Kidney tubule cell (primary cell): ENCODE data around the gene SUPT20H.
A peak's percentile ranks its signal among the peaks of the same experiment; 100 is the strongest.

ENCODE experiments used
- DNase-seq: peaks from one replicate; pipeline ENCODE4 v3.0.0-alpha.2; 2018; ENCODE audit warnings: low spot score

SUPT20H gene

DNA sequence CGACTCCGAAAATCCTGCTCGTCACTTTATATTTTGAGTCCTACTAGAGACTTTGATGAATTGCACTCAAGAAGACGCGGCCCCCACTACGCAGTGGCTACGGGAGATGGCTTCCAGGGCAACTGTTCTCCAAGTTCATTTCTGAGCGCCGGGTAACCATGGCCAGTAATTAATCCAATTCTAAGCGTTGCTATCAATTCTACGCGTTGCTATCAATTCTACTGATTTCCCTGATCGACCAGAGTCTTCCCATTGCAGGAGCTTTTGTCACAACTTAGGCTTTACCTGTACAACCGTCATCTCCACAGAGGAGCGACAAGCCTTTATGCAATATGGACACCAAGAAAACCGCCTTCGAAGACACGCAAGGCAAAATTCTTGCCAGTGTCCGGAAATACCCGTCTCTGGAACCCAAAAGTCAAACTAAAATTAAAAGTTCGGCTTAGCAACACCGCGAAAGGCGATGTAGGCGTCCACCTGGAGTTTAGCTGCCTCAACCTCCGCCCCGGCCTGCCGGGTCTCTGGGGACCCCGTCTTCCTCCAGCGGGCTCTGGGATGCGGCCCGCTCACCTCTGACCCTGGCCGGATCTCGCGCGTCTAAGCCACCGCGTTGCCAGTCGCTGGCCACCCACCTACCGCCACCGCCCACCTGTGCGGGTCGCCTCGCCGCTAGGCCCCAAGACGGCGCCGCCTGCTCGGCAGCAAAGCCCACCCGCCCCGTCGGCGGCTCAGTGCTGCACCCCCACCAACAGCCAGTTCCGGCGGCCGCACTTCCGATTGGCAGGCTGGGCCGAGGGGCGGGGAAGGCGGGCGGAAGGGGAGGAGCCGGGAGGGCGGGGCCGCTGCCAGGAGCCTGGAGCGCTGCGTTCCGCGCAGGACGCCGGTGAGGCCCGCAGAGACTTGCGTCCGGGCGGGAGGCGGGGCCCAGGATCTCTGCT, at the start of gene SUPT20H:
TSS of gene SUPT20H (minus strand) at position 779 of the 938 bp plus-strand sequence. CDS start 8,198 bp downstream, outside the sequence.
- peak; percentile 93 for DNase-seq

DNA sequence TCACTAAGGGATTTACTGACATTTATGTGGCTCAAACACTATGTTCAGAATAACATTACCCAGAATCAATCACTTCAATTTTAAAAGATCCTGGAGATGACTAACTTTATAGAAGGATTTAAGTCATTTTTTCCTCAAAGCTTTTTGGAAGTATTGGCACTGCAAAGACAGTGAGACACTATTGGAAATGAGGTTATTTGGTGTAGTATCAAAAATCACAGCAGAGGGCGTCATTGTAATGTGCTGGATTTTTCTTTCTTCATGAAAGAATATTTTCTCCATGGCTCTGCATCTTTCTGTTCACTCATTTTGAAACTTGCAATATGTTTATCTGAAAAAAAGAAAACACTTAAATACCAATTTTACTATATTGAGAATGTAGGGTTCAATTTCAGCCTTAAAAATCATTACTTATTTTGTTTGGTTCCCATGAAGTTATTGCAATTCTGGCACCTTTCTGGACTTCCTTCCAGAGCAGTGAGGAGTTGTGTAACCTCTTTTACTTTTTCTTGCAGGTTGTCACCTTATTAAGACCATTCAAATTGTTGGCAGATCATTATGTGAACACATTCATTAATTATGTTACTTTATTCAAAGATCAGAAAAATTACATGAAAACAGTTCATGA, 49.7 kb upstream of the SUPT20H start:
- peak; percentile 34 for DNase-seq

DNA sequence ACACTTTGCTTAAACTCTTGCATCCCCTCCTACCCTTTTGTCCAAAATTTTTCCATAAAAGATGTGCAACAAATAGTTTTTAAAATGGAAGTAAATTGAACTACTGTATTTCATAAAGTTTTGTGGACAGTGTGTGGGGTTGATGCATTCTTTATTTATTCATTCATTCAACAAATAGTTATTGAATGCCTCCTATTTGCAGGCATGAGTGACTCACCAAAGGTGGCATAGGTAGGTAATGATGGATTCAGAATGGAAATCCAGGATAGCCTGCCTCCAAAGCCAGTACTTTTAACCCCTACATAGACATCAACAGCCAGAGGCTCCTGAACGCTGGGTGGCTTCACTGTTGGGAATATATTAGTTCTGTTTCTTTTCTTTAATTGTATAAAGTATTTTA, 48.4 kb upstream of the SUPT20H start:
- no peak for DNase-seq

DNA sequence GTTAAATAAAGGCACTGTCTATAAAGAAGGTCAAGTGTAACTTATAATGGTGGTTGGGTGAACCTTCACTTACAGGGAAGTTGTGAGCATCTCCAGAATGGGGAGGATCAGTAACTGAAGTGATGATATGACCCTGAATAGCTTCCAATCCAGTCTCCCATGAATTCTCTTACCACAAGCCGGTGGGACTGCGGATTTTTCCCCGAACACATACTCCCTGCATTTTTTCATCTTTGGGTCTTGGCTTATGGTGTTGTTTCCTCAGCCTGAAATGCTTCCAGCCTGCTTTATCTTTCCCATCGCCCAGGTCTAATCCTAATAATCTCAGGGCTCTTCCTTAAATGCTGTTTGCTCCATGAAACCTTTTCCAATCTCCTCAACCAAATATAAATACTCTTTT, 48.0 kb upstream of the SUPT20H start:
- DNase-seq: no peak

DNA sequence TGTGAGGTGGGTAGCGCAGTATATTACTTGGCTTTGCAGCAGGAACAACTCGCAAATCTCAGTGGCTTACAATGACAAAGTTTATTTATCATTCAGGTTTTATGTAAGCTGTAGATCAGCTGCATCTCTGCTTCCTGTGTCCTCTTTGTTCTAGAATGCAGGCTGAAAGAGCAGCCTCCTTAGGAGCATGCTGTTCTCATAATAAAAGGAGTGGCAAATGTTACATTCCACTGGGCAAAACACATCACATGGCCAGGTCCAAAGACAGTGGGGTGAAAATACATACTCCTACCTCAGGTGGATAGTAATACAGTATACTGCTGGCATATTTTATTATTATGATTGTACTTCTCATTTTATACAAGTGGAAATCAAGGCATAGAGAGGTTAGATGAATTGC, 47.2 kb upstream of the SUPT20H start:
- DNase-seq: no peak

DNA sequence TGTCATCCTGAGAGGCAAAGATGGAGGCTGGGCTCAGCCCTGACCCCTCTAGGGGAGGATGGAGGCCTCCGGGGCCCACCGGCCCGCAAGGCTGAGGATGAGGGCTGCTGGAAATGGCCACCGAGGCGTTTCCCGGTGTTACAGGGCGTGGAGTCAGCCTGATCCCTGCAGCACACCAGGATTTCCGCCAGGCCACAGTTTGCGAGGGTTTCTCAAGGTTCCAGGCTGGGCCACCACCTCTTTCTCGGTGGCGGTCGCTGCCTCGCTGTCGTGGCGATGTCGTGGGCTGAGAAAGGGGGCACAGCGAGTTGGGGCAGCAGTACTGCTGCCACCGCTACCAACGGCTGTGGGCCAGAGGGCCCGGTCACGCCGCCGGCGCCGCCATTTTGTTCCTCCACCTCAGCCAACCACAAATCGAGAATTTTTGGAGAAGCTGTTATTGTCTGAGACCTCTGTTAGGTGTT, 45.8 kb upstream of the SUPT20H start, which contains the start of gene CSNK1A1L:
TSS of gene CSNK1A1L (minus strand) at position 414 of the 464 bp plus-strand sequence. CDS start at position 6, 408 bp downstream.
- no peak for DNase-seq

DNA sequence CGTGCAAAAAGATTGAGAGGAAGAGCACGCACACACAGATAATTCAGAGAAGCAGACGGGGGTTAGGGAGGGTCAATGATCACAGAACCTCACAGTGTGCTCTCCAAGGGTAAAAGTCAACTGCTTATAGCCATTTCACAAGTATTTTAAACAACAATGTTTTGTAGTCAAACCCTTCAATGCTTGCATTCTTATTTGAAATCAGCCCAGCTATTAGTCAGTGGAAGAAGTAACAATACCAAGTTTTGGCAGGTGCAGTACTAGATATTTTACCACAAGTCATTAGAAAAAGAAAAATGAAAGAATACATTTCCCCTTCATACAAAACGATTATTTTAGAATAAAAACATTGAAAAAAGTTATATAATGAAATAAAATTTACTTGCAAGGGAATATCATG, 43.4 kb upstream of the SUPT20H start:
- no peak for DNase-seq

DNA sequence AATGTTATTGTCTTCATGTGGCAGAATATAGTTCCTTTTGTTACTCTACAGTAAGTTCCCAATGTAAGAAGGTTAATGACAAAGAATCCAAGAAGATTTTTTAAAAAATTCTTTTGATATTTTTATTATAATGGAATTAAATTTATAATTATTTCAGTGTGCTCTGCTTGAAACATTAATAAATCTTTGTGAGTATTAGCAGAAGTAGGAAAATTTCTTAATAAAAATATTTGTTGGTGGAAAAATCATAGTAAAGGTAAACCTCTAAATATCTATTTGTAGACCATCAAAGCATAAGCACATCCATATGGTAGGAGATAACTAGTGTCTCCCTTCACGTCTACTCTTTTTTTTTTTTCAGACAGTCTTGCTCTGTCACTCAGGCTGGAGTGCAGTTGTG, 41.7 kb upstream of the SUPT20H start:
- DNase-seq: no peak

DNA sequence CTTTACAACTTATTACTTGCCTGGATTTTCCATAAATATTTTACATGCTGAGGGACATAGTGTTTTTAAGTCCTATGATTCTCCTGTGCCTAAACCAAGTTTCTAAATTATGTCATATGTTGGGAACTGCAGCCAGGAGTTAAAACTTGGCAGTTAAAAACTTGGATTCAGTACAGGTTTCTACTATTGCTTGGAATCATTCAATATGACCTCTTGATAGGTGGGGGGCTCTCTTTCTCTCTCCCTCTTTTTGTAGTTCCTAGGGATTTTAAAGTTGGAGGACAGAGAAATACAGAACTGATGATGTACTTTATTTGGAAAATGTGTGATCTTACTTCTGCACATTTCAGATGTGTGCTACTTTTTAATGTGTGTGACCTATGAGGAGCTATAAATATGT, 41.2 kb upstream of the SUPT20H start:
- DNase-seq: no peak

DNA sequence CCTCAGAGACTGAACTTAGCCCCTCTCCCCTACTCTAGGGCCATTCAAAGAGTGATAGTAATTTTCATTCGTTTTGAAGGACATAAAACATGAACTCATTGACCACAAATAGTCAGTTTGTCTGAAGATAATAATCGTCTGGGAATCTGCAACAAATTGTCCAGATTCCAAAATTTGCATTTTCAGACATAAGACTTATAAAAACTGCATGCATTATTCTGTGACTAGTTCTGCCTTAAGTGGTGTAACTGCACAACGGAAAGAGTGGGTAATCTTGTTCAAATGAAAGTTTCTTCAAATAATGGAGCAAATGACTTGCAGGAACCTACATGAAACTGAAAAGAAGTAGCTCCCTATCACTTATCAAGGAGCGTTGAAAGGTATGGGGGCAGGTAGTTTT, 37.6 kb upstream of the SUPT20H start:
- DNase-seq: no peak

DNA sequence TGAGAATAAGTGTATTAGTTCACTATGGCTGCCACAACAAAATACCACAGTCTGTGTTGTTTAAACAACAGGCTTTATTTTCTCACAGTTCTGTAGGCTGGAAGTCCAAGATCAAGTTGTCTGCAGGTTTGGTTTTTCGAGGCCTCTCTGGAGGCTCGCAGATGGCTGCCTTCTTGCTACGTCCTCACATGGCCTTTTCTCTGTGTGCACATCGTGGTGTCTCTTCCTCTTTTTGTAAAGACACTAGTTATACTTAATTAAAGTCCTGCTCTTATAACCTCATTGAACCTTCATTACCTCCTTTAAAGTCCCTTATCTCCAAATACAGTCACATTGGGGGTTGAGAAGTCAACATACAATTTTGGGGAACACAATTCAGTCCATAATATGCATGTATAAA, 35.4 kb upstream of the SUPT20H start:
- no peak for DNase-seq

DNA sequence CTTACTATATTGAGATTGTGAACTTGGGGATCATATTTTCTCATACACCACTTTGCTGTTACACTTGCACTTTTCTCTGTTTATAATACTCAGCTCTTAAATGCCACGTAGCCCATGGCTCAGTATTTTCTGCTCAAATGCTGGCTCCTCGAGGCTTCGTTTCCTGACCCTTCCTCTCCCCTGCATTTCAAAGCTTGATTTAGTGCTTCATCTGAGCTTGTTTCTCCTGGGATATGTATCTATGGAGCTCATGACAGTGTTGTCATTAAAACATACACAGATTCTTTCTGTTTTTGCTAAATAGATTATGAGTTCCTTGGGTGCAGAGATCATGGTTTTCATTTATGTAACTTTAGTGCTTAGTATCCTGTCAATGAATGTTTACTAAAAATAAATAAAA, 34.6 kb upstream of the SUPT20H start:
- DNase-seq: no peak

DNA sequence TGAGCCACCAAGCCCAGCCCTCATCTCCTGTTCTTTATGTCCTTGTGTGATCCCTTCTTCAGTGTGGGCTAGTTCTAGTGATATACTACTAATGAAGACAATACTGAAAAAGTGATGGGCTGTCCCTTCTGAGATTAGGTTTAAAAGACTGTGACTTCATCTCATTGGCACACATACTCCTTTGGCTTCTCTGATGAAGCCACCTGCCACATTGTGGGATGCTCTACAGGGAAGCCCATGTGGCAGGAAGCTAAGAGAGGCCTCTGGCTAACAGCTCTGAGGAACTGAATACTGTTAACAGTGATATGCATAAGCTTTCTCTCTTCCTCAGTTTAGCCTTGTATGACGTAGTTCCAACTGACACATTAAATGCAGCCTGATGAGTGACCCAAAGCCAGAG, 32.3 kb upstream of the SUPT20H start:
- DNase-seq: no peak

DNA sequence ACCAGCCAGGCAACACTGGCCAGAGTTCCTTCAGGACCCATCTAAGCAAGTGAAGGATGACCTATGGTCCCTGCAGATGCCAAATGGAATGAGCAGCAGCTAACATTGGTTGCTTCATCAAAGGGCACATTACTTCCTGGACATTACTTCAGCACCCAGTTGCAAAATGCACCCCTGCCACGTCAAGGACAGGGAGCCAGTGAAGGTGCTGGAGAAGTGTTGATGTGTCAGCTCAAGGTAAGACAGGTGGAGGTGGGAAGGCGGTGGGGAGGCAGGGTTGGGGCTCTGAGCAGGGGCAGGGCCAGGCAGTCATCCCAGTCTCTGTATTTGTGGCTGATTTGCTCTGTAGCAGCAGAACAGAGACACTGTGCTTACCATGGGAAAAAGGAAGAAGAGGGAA, 31.4 kb upstream of the SUPT20H start:
- no peak for DNase-seq

DNA sequence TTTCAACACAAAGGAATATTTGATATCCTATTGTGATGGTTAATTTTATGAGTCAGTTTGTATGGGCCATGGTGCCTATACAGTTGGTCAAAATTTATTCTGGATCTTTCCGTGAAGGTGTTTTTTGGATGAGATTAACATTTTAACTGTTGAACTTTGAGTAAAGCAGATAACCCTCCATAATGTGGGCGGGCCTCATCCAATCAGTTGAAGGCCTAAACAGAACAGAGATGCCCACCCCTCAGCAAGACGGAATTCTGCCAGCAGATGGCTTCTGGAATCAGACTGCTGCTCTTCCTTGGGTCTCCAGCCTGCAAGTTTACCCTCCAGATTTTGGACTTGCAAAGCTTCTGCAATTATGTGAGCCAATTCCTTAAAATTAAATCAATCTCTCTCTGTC, 30.0 kb upstream of the SUPT20H start:
- DNase-seq: no peak

DNA sequence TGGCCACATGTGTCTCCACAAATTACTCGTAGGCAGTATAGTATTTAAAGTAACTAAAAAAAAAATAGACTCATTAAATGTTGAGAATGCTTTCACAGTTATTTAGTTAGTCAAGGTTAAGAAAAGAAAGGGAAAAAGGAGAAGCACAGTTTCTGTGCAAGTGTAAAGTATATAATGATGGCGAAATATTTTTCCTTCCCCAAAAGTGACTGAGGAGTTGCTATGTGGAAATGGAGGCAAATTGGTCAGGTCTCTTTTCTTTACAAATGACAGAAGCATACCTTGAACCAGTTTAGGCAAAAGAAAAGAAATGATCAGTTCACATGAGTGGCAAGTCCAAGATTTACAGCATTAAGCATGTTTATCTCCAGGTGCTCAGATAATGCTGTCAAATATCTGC, 28.0 kb upstream of the SUPT20H start:
- no peak for DNase-seq

DNA sequence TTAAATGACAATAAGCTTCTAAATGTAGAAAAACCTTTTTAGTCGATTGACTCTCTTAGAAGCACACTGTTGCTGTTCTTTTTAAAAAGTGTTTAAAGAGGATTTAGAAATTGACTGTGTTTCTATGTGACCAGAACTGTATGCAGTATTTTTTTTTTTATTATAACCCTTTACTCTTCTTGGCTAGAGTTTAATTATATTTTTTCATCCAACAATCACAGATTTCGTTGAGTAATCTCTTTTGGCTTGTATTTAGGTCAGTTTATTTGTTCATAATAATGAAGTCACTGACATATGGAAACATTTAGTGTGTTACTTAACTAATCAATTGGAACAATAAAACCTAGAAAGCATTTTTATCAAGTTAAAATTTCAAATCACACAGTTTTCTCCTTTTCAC, 26.1 kb upstream of the SUPT20H start:
- no peak for DNase-seq

DNA sequence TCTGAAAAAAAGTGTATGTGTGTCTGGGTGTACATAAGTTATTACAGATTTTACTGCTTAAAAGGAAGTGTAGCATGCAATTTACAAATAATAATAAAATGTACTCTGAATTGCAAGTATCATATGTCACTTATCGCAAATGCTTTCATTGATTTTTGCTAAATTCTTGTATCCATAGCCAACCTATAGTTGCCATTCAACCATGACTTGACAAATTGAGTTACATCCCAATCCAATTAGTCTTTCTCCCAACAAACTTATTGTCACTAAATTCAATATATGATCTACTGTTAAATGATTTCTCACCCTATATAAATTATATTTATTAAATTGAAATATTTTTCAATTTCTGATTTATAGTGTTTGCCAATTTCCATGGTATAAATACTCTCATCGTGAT, 17.3 kb upstream of the SUPT20H start:
- no peak for DNase-seq

DNA sequence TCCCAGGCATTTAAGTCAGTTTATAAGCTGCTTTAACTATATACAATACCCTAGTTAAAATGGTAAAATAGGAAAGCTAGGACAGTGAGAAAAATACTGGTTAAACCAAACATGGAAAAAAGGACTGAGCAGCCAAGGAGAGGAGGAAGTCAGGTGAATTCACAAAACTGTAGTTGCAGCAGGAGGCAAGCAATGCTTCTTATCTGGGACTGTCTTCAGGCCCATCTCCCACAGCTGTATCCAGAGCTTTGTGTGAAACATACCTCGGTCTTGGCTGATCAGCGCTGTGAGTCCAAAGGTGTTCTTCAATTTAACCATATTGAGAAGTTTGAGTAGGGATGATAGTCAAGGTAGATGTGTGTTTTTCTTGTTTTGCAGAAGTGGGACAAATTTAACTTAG, 15.7 kb upstream of the SUPT20H start:
- DNase-seq: no peak

DNA sequence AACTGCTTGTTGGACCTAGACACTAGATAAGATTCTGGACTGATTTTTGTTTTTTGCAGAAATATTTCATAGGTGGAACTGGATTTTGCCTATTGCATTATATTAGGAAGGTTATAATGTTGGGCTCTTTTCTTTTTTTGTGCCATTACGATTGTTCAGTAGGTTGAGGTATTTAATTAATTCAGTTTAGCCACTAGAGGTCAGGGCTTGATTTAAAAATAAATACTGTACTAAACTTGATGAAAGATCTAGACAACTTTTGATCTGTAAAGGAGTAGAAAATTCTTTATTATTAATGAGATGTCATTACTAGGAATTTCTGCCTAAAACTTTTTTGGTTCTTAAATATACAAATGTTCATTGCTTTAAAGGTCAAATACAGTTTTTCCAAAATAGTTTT, 15.2 kb upstream of the SUPT20H start:
- peak; percentile 17 for DNase-seq

DNA sequence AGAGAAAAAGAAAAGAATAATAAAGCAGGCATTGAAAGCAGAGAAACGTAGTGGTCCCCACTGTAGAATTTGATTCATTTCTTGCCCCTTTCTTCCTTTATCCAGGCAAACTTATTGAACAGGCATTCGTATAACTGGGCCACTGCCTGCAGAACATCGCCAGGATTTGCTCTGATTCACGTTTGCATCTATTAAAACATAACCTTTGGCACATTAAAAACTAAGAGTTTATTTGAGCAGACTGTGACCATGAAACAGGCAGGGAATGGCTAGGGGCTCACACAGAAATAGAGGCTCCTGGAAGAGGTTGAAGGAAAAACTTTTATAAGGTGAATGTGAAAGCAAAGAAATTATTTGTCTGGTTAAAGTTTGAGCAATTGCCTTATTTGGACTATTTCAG, 12.5 kb upstream of the SUPT20H start:
- no peak for DNase-seq

DNA sequence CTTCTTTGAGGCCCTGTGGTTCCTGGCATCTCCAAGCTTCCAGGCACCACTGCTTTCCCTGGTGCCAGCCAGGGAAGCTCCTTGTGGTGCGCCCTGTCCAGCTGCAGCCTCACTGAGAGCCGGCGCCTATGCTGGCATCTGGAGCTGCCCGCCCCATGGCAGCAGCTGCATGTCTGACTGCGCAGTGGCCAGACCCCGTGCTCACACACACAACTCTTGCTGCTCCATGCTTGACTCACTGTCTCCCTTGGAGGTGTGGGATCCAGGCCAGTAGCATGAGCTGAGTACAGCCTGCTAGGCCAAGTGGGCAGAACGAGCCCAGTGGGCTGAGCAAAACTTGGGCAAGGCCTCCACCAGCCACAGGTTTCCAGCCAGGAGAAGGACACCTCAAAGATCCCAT, 11.5 kb upstream of the SUPT20H start:
- DNase-seq: no peak

DNA sequence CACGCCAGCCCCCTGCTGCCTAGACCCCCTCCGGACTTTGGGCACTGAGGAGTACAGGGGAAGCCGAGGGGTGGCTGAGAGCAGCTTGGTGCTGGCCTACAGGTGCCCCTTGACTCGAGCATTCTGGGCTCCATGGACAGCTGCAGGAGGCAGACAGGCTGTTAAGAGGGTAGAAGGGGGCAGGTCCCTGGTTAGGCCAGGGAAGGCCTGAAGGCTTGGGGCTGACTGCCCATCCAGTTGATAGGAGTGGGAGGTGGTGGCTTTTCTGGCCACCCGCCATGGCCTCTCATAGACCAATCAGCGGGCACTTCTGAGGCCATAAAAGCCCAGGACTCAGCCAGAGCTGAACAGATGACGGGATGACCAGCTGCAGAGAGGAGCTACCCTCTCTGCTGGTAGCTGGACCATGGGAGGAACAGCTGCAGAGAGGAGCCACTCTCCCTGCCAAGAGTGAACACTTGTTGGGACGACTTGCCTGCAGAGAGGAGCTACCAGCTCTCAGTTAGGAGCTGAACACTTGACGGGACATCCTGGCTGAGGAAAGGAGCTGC, 10.7 kb upstream of the SUPT20H start:
- no peak for DNase-seq
